Measurements from ENCODE around the gene HEATR5A. TPM values are rescaled to one million over a fixed set of nuclear protein-coding genes. Genes with fewer than 3 reads are reported as not detected.

HEATR5A gene
- total and polyA plus RNA-seq, 2 of the 13 experiments (the other 11 are each of a cell fraction or from before 2014, with no cell fraction given): 36.4 to 105 TPM

GRCh38 chr14:31263485-31264133 is 156.7 kb downstream of the HEATR5A start (continued):
- 0 out of 2 replicates have a peak, but pooled peaks have one; percentile 76 for TF ChIP-seq ZNF546 (CRISPR knock-in tag; conservative IDR thresholded peaks at IDR 0.05)
- TF ChIP-seq MIER2 (CRISPR knock-in tag; IDR thresholded peaks at IDR 0.05): no peak; the same call in 1 of the 2 replicates
- peak; percentile 65 for TF ChIP-seq XRCC5 (optimal IDR thresholded peaks at IDR 0.05; ENCODE audit: low read length)
- no peak for TF ChIP-seq DZIP1 (CRISPR knock-in tag; IDR thresholded peaks at IDR 0.05)
- TF ChIP-seq NFATC3 (CRISPR knock-in tag; IDR thresholded peaks at IDR 0.05): peak; percentile 88; the same call in 1 of the 2 replicates
- no peak for TF ChIP-seq ATAD3A (CRISPR knock-in tag; IDR thresholded peaks at IDR 0.05)
- peak; percentile 88; the same call in 1 of the 2 replicates for TF ChIP-seq DNMT1 (CRISPR knock-in tag; IDR thresholded peaks at IDR 0.05)
- peak; percentile 53; the same call in 1 of the 2 replicates for TF ChIP-seq RARA (CRISPR knock-in tag; IDR thresholded peaks at IDR 0.05)
- peak; percentile 28; the same call in 1 of the 2 replicates for TF ChIP-seq TARDBP (CRISPR knock-in tag; IDR thresholded peaks at IDR 0.05)
- TF ChIP-seq ZNF761 (CRISPR knock-in tag; conservative IDR thresholded peaks at IDR 0.05): 0 out of 2 replicates have a peak, but pooled peaks have one; percentile 2
- TF ChIP-seq ONECUT2 (CRISPR knock-in tag; IDR thresholded peaks at IDR 0.05): no peak
- no peak for TF ChIP-seq ATF7 (IDR thresholded peaks at IDR 0.05)
- TF ChIP-seq ATF7 (CRISPR knock-in tag; IDR thresholded peaks at IDR 0.05): no peak
- 0 out of 2 replicates have a peak, but pooled peaks have one; percentile 46 for TF ChIP-seq ZNF10 (CRISPR knock-in tag; IDR thresholded peaks at IDR 0.05; ENCODE audit: borderline replicate concordance, low read depth)
- 0 out of 2 replicates have a peak, but pooled peaks have one; percentile 2 for TF ChIP-seq FOXK1 (CRISPR knock-in tag; IDR thresholded peaks at IDR 0.05; ENCODE audit: borderline replicate concordance, low read depth)
- peak; percentile 8; the same call in 1 of the 2 replicates for TF ChIP-seq CEBPG (CRISPR knock-in tag; IDR thresholded peaks at IDR 0.05)
- TF ChIP-seq PPARG (CRISPR knock-in tag; conservative IDR thresholded peaks at IDR 0.05): peak; percentile 73; the same call in 1 of the 2 replicates
- TF ChIP-seq, protein P1, sequence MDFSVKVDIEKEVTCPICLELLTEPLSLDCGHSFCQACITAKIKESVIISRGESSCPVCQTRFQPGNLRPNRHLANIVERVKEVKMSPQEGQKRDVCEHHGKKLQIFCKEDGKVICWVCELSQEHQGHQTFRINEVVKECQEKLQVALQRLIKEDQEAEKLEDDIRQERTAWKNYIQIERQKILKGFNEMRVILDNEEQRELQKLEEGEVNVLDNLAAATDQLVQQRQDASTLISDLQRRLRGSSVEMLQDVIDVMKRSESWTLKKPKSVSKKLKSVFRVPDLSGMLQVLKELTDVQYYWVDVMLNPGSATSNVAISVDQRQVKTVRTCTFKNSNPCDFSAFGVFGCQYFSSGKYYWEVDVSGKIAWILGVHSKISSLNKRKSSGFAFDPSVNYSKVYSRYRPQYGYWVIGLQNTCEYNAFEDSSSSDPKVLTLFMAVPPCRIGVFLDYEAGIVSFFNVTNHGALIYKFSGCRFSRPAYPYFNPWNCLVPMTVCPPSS (IDR thresholded peaks at IDR 0.05): no peak
- TF ChIP-seq ZNF552 (CRISPR knock-in tag; IDR thresholded peaks at IDR 0.05; ENCODE audit: borderline replicate concordance): no peak
- peak; percentile 50; the same call in 1 of the 2 replicates for TF ChIP-seq CREB1 (IDR thresholded peaks at IDR 0.05)
- no peak for TF ChIP-seq CREB1 (CRISPR knock-in tag; IDR thresholded peaks at IDR 0.05)
- TF ChIP-seq, protein P2, sequence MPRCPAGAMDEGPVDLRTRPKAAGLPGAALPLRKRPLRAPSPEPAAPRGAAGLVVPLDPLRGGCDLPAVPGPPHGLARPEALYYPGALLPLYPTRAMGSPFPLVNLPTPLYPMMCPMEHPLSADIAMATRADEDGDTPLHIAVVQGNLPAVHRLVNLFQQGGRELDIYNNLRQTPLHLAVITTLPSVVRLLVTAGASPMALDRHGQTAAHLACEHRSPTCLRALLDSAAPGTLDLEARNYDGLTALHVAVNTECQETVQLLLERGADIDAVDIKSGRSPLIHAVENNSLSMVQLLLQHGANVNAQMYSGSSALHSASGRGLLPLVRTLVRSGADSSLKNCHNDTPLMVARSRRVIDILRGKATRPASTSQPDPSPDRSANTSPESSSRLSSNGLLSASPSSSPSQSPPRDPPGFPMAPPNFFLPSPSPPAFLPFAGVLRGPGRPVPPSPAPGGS (CRISPR knock-in tag; IDR thresholded peaks at IDR 0.05): peak; percentile 71
- TF ChIP-seq POLR2G (IDR thresholded peaks at IDR 0.05; ENCODE audit: low read depth, low read length): no peak; the same call in 1 of the 2 replicates
- TF ChIP-seq HNF1B (CRISPR knock-in tag; IDR thresholded peaks at IDR 0.05): no peak
- TF ChIP-seq NR2F6 (IDR thresholded peaks at IDR 0.05): peak; percentile 38; the same call in 1 of the 2 replicates
- TF ChIP-seq NR2F6 (CRISPR knock-in tag; IDR thresholded peaks at IDR 0.05): peak; percentile 82; the same call in 1 of the 2 replicates
